C4-2B (cell line): ENCODE measurements around the gene OSBPL5.
"Not testable (repeated sequence)": the region's sequence is repeated elsewhere in the genome, so short reads cannot be mapped to it uniquely, and the experiment has no call there.

Experiments
- CTCF ChIP-seq: fragments of 450-650 bp; conservative IDR thresholded peaks from 2 replicates; pipeline ENCODE4 v1.5.1; 2017; ENCODE audit warnings: mild to moderate bottlenecking
- ZFX ChIP-seq: fragments of 450-650 bp; IDR thresholded peaks from 2 replicates; pipeline ENCODE4 v1.6.1; 2017

- TF ChIP-seq CTCF, ZFX: not testable (repeated sequence)
Observed at GRCh38 chr11:3066308-3066707, 98.8 kb downstream of the OSBPL5 start.
